Sigmoid colon (tissue), 3 donors: Measurements from ENCODE around the gene NRXN2.

Source experiments
- CTCF ChIP-seq, 4 experiments: fragments of 450-650 bp in 3 of 4; fragments of 200-600 bp in 1 of 4; IDR thresholded peaks; one replicate each; pipeline ENCODE4 v1.5.1; 2016 to 2019; ENCODE audit warnings: antibody characterized with exemption in 4 of 4, mild to moderate bottlenecking in 3 of 4, moderate library complexity in 2 of 4
- POLR2A ChIP-seq, 2 donors: fragments of 450-650 bp; IDR thresholded peaks; one replicate each; pipeline ENCODE4 v1.6.1; 2016; ENCODE audit warnings: antibody characterized with exemption in 2 of 2, mild to moderate bottlenecking in 2 of 2, moderate library complexity in 2 of 2

- TF ChIP-seq POLR2A (IDR thresholded peaks at IDR 0.05) (no peak), CTCF (IDR thresholded peaks at IDR 0.05) (no peak)
These were observed 141.9 kb downstream of the NRXN2 start for GRCh38 chr11:64581057-64581523.
